Muscle layer of colon (tissue), 2 donors: ENCODE measurements around the gene BTBD18.
A peak's percentile ranks its signal among the peaks of the same experiment; 100 is the strongest.

Experiments
- H3K27ac ChIP-seq: one replicate; pipeline ENCODE4 v1.7.0; 2013; ENCODE audit warnings: low read depth, mild to moderate bottlenecking, low read length, moderate library complexity
- H3K27me3 ChIP-seq, 2 donors: one replicate each; pipeline ENCODE4 v1.7.0; 2013; ENCODE audit warnings: low read length in 2 of 2, mild to moderate bottlenecking in 2 of 2; ENCODE audit not compliant: insufficient read depth in 2 of 2, control insufficient read depth in 1 of 2
- H3K36me3 ChIP-seq: one replicate; pipeline ENCODE4 v1.7.0; 2013; ENCODE audit warnings: mild to moderate bottlenecking, low read length; ENCODE audit not compliant: insufficient read depth
- H3K4me1 ChIP-seq: one replicate; pipeline ENCODE4 v1.7.0; 2013; ENCODE audit warnings: mild to moderate bottlenecking, low read length; ENCODE audit not compliant: insufficient read depth
- H3K4me3 ChIP-seq, 2 donors: one replicate each; pipeline ENCODE4 v1.7.0; 2013; ENCODE audit warnings: low read length in 2 of 2, low read depth in 1 of 2, mild to moderate bottlenecking in 1 of 2, moderate library complexity in 1 of 2
- H3K9ac ChIP-seq: one replicate; pipeline ENCODE4 v1.7.0; 2013; ENCODE audit warnings: low read length
- H3K9me3 ChIP-seq: one replicate; pipeline ENCODE4 v1.7.0; 2013; ENCODE audit warnings: mild to moderate bottlenecking, low read length
- donor health status: abdominal sarcoma.
- donor health status: Adenocarcinoma of cecum.

BTBD18 gene

GRCh38 chr11:57787006-57787604, 35.5 kb upstream of the BTBD18 start:
- Histone ChIP-seq H3K4me1 (peaks cover 74% of the 10 kb centered on the region), H3K4me3 (no peak overlapping the region), H3K9me3 (no peaks in the 10 kb centered on the region), H3K9ac (no peak overlapping the region), H3K36me3 (no peaks in the 10 kb centered on the region), H3K27ac (peak overlapping the region; percentile 64), H3K27me3 (no peaks in the 10 kb centered on the region)

- Histone ChIP-seq H3K4me3 (no peak overlapping the region), H3K9me3 (no peaks in the 10 kb centered on the region), H3K27me3 (no peaks in the 10 kb centered on the region), H3K9ac (no peak overlapping the region), H3K4me1 (peaks cover 74% of the 10 kb centered on the region), H3K36me3 (no peaks in the 10 kb centered on the region), H3K27ac (no peak overlapping the region)
Observed at GRCh38 chr11:57786436-57786835, 34.8 kb upstream of the BTBD18 start.

- no peaks in the 10 kb centered on the region for H3K9me3 ChIP-seq
- H3K9ac ChIP-seq, result no peak overlapping the region
- no peaks in the 10 kb centered on the region for H3K27me3 ChIP-seq
- peaks cover 78% of the 10 kb centered on the region for H3K4me1 ChIP-seq
- H3K4me3 ChIP-seq, result no peak overlapping the region
- H3K27ac ChIP-seq, result no peak overlapping the region
- peaks cover 4% of the 10 kb centered on the region for H3K36me3 ChIP-seq
Observed at GRCh38 chr11:57785072-57785471, 33.5 kb upstream of the BTBD18 start.

- Histone ChIP-seq H3K4me1 (peaks cover 80% of the 10 kb centered on the region), H3K9ac (no peak overlapping the region)
Observed at GRCh38 chr11:57781529-57781943, 29.9 kb upstream of the BTBD18 start.

DNA sequence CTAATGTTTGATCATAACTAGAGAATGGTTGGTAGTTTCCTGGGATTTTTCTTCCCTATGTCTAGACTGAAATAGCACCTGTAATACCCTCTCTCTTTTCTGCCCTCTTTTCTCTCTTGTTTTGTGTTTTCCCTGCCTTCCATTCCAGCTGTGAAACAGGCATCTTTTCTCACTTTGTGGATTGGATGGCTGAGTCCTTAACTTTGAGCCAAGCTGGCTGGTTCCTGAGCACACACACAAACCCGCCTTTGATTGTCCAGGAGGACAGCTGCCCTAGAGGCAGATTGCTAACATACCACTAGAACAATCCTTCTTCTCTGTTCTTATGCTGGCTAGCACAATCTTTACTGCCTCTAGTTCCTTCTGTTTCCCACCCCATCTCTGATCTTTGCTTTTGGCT, 27.7 kb upstream of the BTBD18 start:
- H3K9me3 ChIP-seq, result no peaks in the 10 kb centered on the region
- peak overlapping the region; percentile 54 for H3K9ac ChIP-seq
- H3K27ac ChIP-seq, result peak overlapping the region; percentile 76
- peaks cover 88% of the 10 kb centered on the region for H3K4me1 ChIP-seq
- peak overlapping the region in 1 of 2 donors; percentile 8 for H3K4me3 ChIP-seq
- peaks cover 4% of the 10 kb centered on the region for H3K36me3 ChIP-seq
- no peaks in the 10 kb centered on the region for H3K27me3 ChIP-seq

More at GRCh38 chr11:57781529-57781943, 29.9 kb upstream of the BTBD18 start:
- Histone ChIP-seq H3K36me3 (peaks cover 4% of the 10 kb centered on the region), H3K27me3 (no peaks in the 10 kb centered on the region), H3K9me3 (no peaks in the 10 kb centered on the region), H3K4me3 (no peak overlapping the region), H3K27ac (peak overlapping the region; percentile 45)

DNA sequence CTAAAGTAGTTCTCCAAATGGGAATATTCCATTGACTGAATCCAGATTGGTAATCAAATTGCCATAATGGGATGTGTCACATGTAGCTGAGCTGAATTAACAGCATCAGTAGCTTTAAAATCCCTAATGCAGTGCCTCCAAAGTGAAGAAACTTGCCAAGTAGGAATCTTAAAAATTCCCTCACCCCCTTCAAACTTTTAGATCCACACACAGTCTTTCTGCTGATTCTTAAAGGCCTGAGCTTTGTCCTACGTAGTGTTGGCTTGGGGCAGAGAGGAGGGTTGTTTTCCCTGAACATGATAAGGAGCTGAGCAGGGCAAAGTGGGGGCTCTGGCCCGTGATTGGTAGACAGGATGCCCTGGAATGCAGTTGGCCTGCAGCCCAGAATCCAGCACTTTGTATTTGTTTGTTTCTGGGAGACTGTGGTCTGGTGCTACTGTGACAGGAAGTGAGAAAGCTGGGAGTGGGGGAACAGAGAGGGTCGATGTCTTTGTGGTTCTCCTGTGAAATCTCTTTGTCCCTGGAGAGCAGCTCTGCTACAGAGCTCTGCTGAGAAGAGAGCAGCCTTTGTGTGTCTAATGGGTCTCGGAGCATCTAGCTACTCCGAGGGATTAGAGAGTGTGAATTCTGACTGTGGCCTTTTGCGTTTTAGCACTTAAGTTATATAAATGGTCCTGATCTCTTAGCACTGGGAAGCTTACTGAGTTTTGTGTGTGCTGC, 26.9 kb upstream of the BTBD18 start:
- Histone ChIP-seq H3K9me3 (no peaks in the 10 kb centered on the region), H3K27me3 (no peaks in the 10 kb centered on the region), H3K27ac (peak overlapping the region; percentile 76), H3K9ac (peak overlapping the region; percentile 54), H3K4me1 (peaks cover 91% of the 10 kb centered on the region), H3K36me3 (peaks cover 4% of the 10 kb centered on the region), H3K4me3 (peak overlapping the region in 1 of 2 donors; percentile 38)

DNA sequence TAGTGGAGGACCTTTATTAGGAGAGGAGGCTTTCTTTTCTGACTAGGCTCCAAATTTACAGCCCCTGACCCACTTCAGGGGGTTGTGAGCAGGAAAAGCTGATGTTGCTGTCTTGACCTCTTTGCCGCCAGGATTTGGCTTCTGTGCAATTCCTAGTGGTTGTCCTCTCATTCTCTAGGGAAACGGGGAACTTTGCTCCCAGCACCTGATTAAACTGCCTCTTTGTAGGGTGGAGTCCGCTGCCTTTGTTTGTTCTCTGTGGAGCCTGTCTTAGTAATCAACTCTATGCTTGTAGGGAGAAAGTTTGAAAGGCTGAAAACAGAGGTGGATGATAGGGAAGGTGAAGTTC, 26.3 kb upstream of the BTBD18 start:
- peak overlapping the region; percentile 54 for H3K9ac ChIP-seq
- peak overlapping the region in 1 of 2 donors; percentile 38 for H3K4me3 ChIP-seq
- no peaks in the 10 kb centered on the region for H3K9me3 ChIP-seq
- peaks cover 94% of the 10 kb centered on the region for H3K4me1 ChIP-seq
- peak overlapping the region; percentile 35 for H3K27ac ChIP-seq
- no peaks in the 10 kb centered on the region for H3K27me3 ChIP-seq
- peaks cover 4% of the 10 kb centered on the region for H3K36me3 ChIP-seq

GRCh38 chr11:57776577-57777210, 25.1 kb upstream of the BTBD18 start:
- Histone ChIP-seq H3K9ac (no peak overlapping the region), H3K4me3 (peak overlapping the region in 1 of 2 donors; percentile 6), H3K9me3 (no peaks in the 10 kb centered on the region), H3K36me3 (peaks cover 4% of the 10 kb centered on the region), H3K4me1 (peaks cover 91% of the 10 kb centered on the region), H3K27ac (peak overlapping the region; percentile 35), H3K27me3 (no peaks in the 10 kb centered on the region)

DNA sequence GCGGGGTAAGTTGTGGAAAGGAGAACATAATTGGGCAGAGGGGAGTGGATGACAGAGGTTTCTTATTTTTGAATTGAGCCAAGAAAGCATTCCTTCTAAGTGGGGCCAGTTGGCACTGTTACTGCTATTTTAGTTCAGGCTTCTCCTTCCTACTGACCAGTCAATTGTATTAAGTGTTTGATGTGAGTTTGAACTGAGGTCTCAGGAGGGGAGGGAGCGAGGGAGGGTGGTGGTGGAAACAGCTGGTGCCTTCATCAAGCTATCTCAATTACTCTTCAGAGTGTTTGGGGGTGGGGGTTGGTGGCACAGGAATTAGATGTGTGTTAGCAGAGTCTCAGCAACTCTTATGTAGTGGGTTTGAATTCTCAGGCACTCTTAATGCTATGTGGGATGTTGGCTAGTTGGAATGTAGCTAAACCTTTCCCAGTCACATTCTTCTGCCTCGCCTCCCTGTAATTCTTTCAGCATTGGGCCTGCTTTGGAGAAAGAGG, 24.5 kb upstream of the BTBD18 start:
- no peaks in the 10 kb centered on the region for H3K9me3 ChIP-seq
- H3K27ac ChIP-seq, result peak overlapping the region; percentile 35
- peaks cover 4% of the 10 kb centered on the region for H3K36me3 ChIP-seq
- H3K9ac ChIP-seq, result no peak overlapping the region
- H3K27me3 ChIP-seq, result no peaks in the 10 kb centered on the region
- H3K4me3 ChIP-seq, result peak overlapping the region in 1 of 2 donors; percentile 6
- peaks cover 84% of the 10 kb centered on the region for H3K4me1 ChIP-seq

DNA sequence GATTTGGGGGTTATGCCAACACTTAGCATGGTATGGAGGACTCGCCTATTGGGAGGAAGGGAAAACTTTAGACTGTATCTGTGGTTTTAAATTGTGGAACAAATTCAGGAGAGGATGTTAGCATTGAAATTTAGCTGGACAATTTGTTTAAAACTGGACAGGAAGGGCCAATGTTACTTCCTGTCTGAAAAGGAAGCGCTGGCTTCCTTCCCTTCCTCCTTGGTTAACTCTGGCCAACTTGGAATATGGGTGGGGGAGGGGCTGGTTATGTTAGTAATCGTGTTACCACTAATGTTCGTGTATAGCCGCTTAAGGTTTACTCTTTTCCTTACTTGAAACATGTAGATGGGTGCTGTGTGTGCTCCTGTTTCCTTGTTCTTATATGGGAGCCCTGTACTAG, 23.9 kb upstream of the BTBD18 start:
- H3K4me1 ChIP-seq, result peaks cover 79% of the 10 kb centered on the region
- H3K9me3 ChIP-seq, result no peaks in the 10 kb centered on the region
- peak overlapping the region in 1 of 2 donors; percentile 6 for H3K4me3 ChIP-seq
- no peak overlapping the region for H3K9ac ChIP-seq
- peak overlapping the region; percentile 35 for H3K27ac ChIP-seq
- no peaks in the 10 kb centered on the region for H3K27me3 ChIP-seq
- peaks cover 1% of the 10 kb centered on the region for H3K36me3 ChIP-seq

DNA sequence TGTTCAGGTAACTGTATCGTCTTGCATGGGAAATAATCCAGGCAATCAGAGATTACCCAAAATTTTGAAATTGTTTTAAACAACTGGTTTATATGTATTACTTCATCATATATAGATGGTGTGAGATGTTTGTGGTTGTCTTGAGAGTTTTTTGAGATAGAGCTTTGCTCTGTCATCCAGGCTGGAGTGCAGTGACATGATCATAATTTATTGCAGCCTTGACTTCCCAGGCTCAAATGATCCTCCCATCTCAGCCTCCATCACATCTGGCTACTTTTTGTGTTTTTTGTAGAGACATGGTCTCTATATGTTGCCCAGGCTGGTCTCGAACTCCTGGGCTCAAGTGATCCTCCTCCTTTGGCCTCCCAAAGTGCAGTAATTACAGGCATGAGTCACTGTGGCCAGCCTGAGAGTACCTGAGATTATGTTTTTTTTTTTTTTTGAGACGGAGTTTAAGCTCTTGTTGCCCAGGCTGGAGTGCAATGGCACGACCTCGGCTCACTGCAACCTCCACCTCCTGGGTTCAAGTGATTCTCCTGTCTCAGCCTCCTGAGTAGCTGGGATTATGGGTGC, 21.5 kb upstream of the BTBD18 start:
- no peaks in the 10 kb centered on the region for H3K9me3 ChIP-seq
- peaks cover 63% of the 10 kb centered on the region for H3K4me1 ChIP-seq
- H3K27me3 ChIP-seq, result no peaks in the 10 kb centered on the region
- H3K36me3 ChIP-seq, result no peaks in the 10 kb centered on the region
- no peak overlapping the region for H3K27ac ChIP-seq
- H3K9ac ChIP-seq, result no peak overlapping the region
- H3K4me3 ChIP-seq, result no peak overlapping the region
